Neural crest cell (in vitro differentiated cells): Measurements from ENCODE around the gene PHGDH. TPM values are rescaled to one million over a fixed set of nuclear protein-coding genes. Genes with fewer than 3 reads are reported as not detected.

Experiments used
- DNase-seq: peaks from one replicate; pipeline ENCODE4 v3.0.0; 2021; ENCODE audit warnings: low read depth, mixed read lengths, low spot score
- H3K27ac Mint-ChIP-seq: one replicate; pipeline ENCODE4 v1.8.0; 2021; ENCODE audit warnings: mild to moderate bottlenecking, mixed read lengths; ENCODE audit not compliant: unreplicated experiment
- H3K27me3 Mint-ChIP-seq: 2 replicates; pipeline ENCODE4 v1.8.0; 2021; ENCODE audit warnings: low read depth, mild to moderate bottlenecking, mixed read lengths
- H3K36me3 Mint-ChIP-seq: 2 replicates; pipeline ENCODE4 v1.8.0; 2021; ENCODE audit warnings: low read depth, mild to moderate bottlenecking, mixed read lengths
- H3K4me1 Mint-ChIP-seq: 2 replicates; pipeline ENCODE4 v1.8.0; 2021; ENCODE audit warnings: mixed read lengths
- H3K4me3 Mint-ChIP-seq: one replicate; pipeline ENCODE4 v1.8.0; 2021; ENCODE audit warnings: mild to moderate bottlenecking, mixed read lengths
- H3K9me3 Mint-ChIP-seq: 2 replicates; pipeline ENCODE4 v1.8.0; 2021; ENCODE audit warnings: mixed read lengths
- total RNA-seq: library from RNA; stranded (reverse); gene quantifications from 2 replicates; pipeline ENCODE4 v1.2.1, GENCODE V29; 2021
- TF ChIP-seq, protein P1 (sequence below): fragments of 200-600 bp; sonication (generic); conservative IDR thresholded peaks from 2 replicates; pipeline ENCODE4 v1.5.0; 2021; ENCODE audit warnings: antibody characterized with exemption, mild to moderate bottlenecking

The PHGDH gene
- total RNA-seq, 1 donor from 2014 or later, result 365 TPM

DNA sequence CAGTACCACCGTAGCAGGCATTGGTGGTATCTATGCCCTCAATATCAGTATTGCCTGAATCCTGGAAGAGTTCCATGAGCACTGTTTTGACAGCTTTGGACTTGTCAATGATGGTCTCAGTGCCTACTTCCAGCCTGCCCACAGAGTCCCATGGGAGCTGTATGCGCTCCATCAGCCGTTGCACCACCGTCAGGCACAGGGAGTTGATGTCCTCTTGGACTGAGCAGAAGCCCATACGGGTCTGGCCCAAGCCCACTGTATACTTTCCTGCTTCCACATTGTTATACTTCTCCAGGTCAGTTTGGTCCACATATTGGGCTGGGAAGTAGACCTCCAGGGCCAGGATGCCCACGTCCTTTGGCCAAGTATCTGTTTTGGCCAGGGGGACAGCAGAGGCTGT lies 52.5 kb downstream of the PHGDH start:
- Mint-ChIP-seq H3K27ac (no peak overlapping the region), H3K9me3 (no peaks in the 10 kb centered on the region), H3K27me3 (peaks cover 10% of the 10 kb centered on the region), H3K36me3 (no peaks in the 10 kb centered on the region), H3K4me1 (no peaks in the 10 kb centered on the region), H3K4me3 (no peak overlapping the region)
- DNase-seq, result no peak
- TF ChIP-seq, protein P1, sequence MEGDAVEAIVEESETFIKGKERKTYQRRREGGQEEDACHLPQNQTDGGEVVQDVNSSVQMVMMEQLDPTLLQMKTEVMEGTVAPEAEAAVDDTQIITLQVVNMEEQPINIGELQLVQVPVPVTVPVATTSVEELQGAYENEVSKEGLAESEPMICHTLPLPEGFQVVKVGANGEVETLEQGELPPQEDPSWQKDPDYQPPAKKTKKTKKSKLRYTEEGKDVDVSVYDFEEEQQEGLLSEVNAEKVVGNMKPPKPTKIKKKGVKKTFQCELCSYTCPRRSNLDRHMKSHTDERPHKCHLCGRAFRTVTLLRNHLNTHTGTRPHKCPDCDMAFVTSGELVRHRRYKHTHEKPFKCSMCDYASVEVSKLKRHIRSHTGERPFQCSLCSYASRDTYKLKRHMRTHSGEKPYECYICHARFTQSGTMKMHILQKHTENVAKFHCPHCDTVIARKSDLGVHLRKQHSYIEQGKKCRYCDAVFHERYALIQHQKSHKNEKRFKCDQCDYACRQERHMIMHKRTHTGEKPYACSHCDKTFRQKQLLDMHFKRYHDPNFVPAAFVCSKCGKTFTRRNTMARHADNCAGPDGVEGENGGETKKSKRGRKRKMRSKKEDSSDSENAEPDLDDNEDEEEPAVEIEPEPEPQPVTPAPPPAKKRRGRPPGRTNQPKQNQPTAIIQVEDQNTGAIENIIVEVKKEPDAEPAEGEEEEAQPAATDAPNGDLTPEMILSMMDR, result no peak

DNA sequence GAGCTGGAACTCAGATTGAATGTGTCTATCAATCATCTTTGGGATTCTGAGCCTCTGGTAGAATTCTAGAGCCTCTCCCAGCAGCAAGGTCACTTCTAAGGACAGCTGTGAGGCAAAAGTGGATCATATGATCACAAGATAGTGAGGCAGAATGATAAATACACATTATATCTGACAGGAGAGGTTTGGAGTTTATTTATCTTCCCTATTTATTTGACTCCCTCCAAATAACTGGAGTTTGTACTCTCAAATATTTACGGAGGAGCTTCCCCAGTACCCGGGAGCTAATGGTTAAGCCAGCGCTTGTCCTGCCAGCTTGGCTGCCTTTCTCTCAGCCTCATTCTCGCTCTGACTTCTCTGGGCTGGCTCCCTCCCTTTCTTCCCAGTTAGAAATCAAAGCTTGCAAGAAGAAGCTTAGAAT lies 54.6 kb downstream of the PHGDH start:
- no peak for DNase-seq
- Mint-ChIP-seq H3K36me3 (no peaks in the 10 kb centered on the region), H3K27me3 (peaks cover 10% of the 10 kb centered on the region), H3K27ac (no peak overlapping the region), H3K4me1 (no peaks in the 10 kb centered on the region), H3K9me3 (no peaks in the 10 kb centered on the region), H3K4me3 (no peak overlapping the region)
- TF ChIP-seq, protein P1, result no peak

DNA sequence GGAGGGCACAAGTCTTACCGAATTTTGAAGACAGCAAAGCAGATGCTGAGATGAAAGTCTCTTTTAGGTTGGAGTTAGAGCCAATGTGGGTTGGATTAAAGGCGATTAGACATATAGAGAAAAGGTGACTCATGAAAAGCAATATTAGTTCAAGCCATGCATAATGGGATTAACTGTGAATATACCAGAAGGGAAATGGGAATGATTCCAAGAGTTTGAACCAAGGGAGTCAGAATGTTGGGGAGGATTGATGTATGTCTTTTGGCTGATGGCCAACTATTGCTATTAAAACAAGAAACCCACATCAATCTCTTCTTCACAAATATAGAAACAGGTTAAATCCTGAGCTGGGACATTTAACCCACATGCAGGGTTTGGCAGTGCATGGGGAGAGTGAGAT lies 55.8 kb downstream of the PHGDH start:
- Mint-ChIP-seq H3K4me1 (no peaks in the 10 kb centered on the region), H3K9me3 (no peaks in the 10 kb centered on the region), H3K27me3 (peaks cover 10% of the 10 kb centered on the region), H3K27ac (no peak overlapping the region), H3K4me3 (no peak overlapping the region), H3K36me3 (no peaks in the 10 kb centered on the region)
- no peak for DNase-seq
- TF ChIP-seq, protein P1, result no peak

DNA sequence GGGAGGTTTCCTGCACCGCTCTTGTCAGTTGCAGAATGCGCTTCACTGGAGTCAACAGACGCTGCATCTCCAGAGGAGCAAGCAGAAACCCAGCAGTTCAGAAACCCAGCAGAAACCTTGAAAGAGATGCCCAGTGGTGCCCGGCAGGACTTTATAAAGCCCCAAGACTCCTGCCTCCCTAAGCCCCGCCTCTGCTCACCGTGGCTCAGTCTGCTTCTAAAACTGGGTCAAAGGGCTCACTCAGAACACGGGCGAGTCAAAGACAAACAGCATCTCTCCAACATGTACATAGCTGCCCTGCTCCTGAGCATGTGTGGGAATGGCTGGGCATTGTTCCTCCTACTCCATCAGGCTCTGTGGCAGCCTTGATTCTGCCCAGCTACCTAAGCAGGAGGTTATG lies 57.0 kb downstream of the PHGDH start, which contains the start of gene HMGCS2:
TSS of gene HMGCS2 (minus strand) at position 128 of the 400 bp plus-strand sequence. CDS start at position 67, 61 bp downstream.
- Mint-ChIP-seq H3K36me3 (no peaks in the 10 kb centered on the region), H3K4me1 (peaks cover 5% of the 10 kb centered on the region), H3K9me3 (no peaks in the 10 kb centered on the region), H3K4me3 (no peak within 1 kb of the TSS), H3K27ac (no peak within 1 kb of the TSS), H3K27me3 (peaks cover 10% of the 10 kb centered on the region)
- DNase-seq, result no peak
- TF ChIP-seq, protein P1, result no peak

DNA sequence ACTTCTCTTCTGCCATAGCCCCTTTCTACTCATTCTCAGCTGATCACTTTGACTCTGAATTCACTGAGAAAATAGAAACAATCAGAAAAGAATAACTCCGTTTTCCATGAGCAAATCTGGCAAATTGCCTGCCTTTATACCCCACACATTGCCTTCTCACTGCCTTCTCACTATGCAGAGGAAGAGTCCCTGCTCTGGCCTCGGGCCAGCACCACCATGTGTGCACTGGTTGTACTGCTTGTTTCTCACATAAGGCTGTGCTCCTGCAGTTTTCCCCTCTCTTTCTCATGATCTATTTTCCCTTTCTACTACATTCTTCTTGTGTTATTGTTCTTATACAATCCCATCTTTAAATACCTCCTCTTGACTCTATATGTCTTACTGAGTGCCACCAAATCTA lies 59.3 kb downstream of the PHGDH start:
- peaks cover 6% of the 10 kb centered on the region for H3K4me1 Mint-ChIP-seq
- no peak overlapping the region for H3K4me3 Mint-ChIP-seq
- H3K36me3 Mint-ChIP-seq, result no peaks in the 10 kb centered on the region
- H3K27me3 Mint-ChIP-seq, result peaks cover 10% of the 10 kb centered on the region
- DNase-seq, result no peak
- no peaks in the 10 kb centered on the region for H3K9me3 Mint-ChIP-seq
- H3K27ac Mint-ChIP-seq, result no peak overlapping the region
- TF ChIP-seq, protein P1, result peak; percentile 27

DNA sequence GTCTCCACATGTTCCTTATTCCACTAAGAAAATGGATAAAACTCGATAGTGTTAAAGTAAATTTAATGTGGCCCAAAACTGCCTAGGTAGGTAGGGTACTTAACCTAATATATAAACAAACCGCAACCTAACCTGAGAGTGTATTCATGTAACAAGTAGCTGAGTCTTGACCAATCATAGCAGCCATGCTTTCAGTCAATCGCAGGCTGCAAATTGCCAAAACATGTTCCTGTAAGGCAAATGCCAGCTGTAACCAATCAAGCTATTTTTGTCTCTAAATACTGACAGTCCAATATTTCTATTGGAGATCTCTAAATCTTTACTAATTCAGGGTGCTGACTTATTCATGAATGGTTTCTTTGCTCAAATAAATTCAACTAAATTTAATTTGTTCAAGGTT lies 60.0 kb downstream of the PHGDH start:
- TF ChIP-seq, protein P1, result no peak
- Mint-ChIP-seq H3K9me3 (no peaks in the 10 kb centered on the region), H3K27ac (no peak overlapping the region), H3K36me3 (no peaks in the 10 kb centered on the region), H3K4me3 (no peak overlapping the region), H3K27me3 (peaks cover 10% of the 10 kb centered on the region), H3K4me1 (peaks cover 6% of the 10 kb centered on the region)
- DNase-seq, result no peak
